ENCODE results near the gene PARP11. TPM values are rescaled to one million over a fixed set of nuclear protein-coding genes. Genes with fewer than 3 reads are reported as not detected.

Gene PARP11
- total RNA-seq, 2 experiments from 2014 or later: 3.8 to 15.7 TPM

- no peak for DNase-seq (ENCODE audit: low spot score)
- H3K4me2 ChIP-seq (ENCODE audit: low read length): no peak overlapping the region
- H3K9me2 ChIP-seq (ENCODE audit: insufficient read depth, low read length): no peaks in the 10 kb centered on the region
- H3K79me2 ChIP-seq (ENCODE audit: insufficient read depth, low read depth, low read length): no peaks in the 10 kb centered on the region
- no TSS peak for BruUV-seq (replicated peaks)
- H3K4me3 ChIP-seq (ENCODE audit: low read depth, low read length, poor library complexity, severe bottlenecking): no peak overlapping the region
- intact Hi-C loops (cut with micrococcal nuclease; ENCODE audit: unreplicated experiment): no loop called here
- no peaks in the 10 kb centered on the region for H3K9me3 ChIP-seq (ENCODE audit: low read length)
- TF ChIP-seq EZH2phosphoT487 (IDR thresholded peaks at IDR 0.05; ENCODE audit: borderline replicate concordance, low read depth, low read length): no peak
- TF ChIP-seq CTCF (conservative IDR thresholded peaks at IDR 0.05; ENCODE audit: low read length): no peak
- ChIA-PET CTCF (ENCODE audit: unreplicated experiment) (no interaction called here), POLR2A (interaction anchor here (0.9 kb wide), 1 partner anchor 15 kb away, joined by 3 read pairs; no protein-coding TSS in a partner anchor)
- H3K27ac ChIP-seq (ENCODE audit: low read depth, low read length, poor library complexity, severe bottlenecking): no peak overlapping the region
- no peak overlapping the region for H2AFZ ChIP-seq (ENCODE audit: low read length)
- no peaks in the 10 kb centered on the region for H3K4me1 ChIP-seq (ENCODE audit: insufficient read depth, low read length, poor library complexity, severe bottlenecking)
- H4K20me1 ChIP-seq (ENCODE audit: insufficient read depth, low read length): no peaks in the 10 kb centered on the region
- peaks cover 8% of the 10 kb centered on the region; the same call in 1 of the 2 replicates for H3K36me3 ChIP-seq (ENCODE audit: insufficient read depth, low read length)
These were observed 51.8 kb downstream of the PARP11 start for GRCh38 chr12:3821441-3821840.

GRCh38 chr12:3820122-3820521, 53.1 kb downstream of the PARP11 start:
- Histone ChIP-seq H3K79me2 (ENCODE audit: insufficient read depth, low read depth, low read length) (no peaks in the 10 kb centered on the region), H3K9me3 (ENCODE audit: low read length) (no peaks in the 10 kb centered on the region), H3K4me3 (ENCODE audit: low read depth, low read length, poor library complexity, severe bottlenecking) (no peak overlapping the region), H2AFZ (ENCODE audit: low read length) (no peak overlapping the region), H3K4me1 (ENCODE audit: insufficient read depth, low read length, poor library complexity, severe bottlenecking) (peaks cover 6% of the 10 kb centered on the region), H4K20me1 (ENCODE audit: insufficient read depth, low read length) (no peaks in the 10 kb centered on the region), H3K36me3 (ENCODE audit: insufficient read depth, low read length) (no peaks in the 10 kb centered on the region; the same call in 1 of the 2 replicates), H3K9me2 (ENCODE audit: insufficient read depth, low read length) (no peaks in the 10 kb centered on the region), H3K4me2 (ENCODE audit: low read length) (no peak overlapping the region), H3K27ac (ENCODE audit: low read depth, low read length, poor library complexity, severe bottlenecking) (no peak overlapping the region)
- no TSS peak for BruUV-seq (replicated peaks)
- DNase-seq (ENCODE audit: low spot score): no peak
- ChIA-PET POLR2A (no interaction called here), CTCF (ENCODE audit: unreplicated experiment) (no interaction called here)
- TF ChIP-seq EZH2phosphoT487 (IDR thresholded peaks at IDR 0.05; ENCODE audit: borderline replicate concordance, low read depth, low read length) (no peak), CTCF (conservative IDR thresholded peaks at IDR 0.05; ENCODE audit: low read length) (no peak)
- intact Hi-C loops (cut with micrococcal nuclease; ENCODE audit: unreplicated experiment): no loop called here

DNA sequence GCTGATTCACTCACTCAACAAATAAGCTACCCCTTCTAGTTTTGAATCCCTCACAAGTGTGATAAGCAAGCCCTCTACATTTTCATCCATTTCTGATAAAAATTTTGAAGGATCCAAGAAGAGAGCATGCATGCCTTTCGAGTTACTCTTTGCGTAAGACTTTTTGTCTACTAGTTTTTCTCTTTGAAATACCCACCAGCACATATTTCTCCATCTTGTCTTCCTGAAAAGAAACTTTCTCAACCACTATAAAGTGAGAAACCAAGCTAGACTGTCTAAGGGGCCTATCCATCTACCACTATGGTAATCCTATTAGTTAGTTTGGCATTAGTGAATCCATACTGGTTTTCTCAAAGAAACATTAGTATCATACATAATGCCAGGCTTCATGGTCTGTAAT, 56.9 kb downstream of the PARP11 start:
- Histone ChIP-seq H3K4me3 (ENCODE audit: low read depth, low read length, poor library complexity, severe bottlenecking) (no peak overlapping the region), H2AFZ (ENCODE audit: low read length) (no peak overlapping the region), H3K4me1 (ENCODE audit: insufficient read depth, low read length, poor library complexity, severe bottlenecking) (peaks cover 6% of the 10 kb centered on the region), H4K20me1 (ENCODE audit: insufficient read depth, low read length) (no peaks in the 10 kb centered on the region), H3K9me2 (ENCODE audit: insufficient read depth, low read length) (no peaks in the 10 kb centered on the region), H3K27ac (ENCODE audit: low read depth, low read length, poor library complexity, severe bottlenecking) (no peak overlapping the region), H3K9me3 (ENCODE audit: low read length) (no peaks in the 10 kb centered on the region), H3K36me3 (ENCODE audit: insufficient read depth, low read length) (no peaks in the 10 kb centered on the region; the same call in 1 of the 2 replicates), H3K4me2 (ENCODE audit: low read length) (no peak overlapping the region), H3K79me2 (ENCODE audit: insufficient read depth, low read depth, low read length) (no peaks in the 10 kb centered on the region)
- intact Hi-C loops (cut with micrococcal nuclease; ENCODE audit: unreplicated experiment): no loop called here
- no TSS peak for BruUV-seq (replicated peaks)
- CTCF ChIA-PET (ENCODE audit: unreplicated experiment): no interaction called here
- no peak for TF ChIP-seq EZH2phosphoT487 (IDR thresholded peaks at IDR 0.05; ENCODE audit: borderline replicate concordance, low read depth, low read length)
- no peak for TF ChIP-seq CTCF (conservative IDR thresholded peaks at IDR 0.05; ENCODE audit: low read length)
- POLR2A ChIA-PET: interaction anchor here (0.6 kb wide), 1 partner anchor 13 kb away, joined by 3 read pairs; no protein-coding TSS in a partner anchor
- DNase-seq (ENCODE audit: low spot score): no peak
